ENCODE results near the gene CCDC146.
"Not testable (repeated sequence)": the region's sequence is repeated elsewhere in the genome, so short reads cannot be mapped to it uniquely, and the experiment has no call there.

Gene CCDC146

DNA sequence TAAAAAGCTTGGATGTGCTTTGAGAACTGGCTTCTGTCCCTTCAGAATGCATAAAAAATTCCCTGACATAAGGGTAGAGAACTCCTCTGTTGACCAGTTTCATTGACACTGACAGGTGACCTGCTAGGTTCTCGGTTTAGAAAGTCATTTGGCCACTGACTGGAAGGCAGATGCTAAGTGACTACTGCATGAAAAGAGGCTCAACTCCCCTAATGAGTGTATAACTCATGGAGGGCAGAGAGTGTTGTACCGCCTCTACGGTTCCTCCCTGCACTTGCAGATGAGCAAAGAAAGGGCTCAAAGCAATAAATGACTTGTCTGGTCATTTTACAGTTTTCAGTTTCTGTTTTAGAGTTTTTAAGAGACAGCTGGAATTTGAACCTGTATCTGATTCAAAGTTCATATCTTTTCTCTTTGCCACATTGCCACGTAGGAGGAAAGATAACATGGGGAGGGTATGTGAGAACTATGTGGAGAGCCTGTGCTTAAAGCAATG is 80.1 kb downstream of the CCDC146 start:
- DNase-seq, result no peak

DNA sequence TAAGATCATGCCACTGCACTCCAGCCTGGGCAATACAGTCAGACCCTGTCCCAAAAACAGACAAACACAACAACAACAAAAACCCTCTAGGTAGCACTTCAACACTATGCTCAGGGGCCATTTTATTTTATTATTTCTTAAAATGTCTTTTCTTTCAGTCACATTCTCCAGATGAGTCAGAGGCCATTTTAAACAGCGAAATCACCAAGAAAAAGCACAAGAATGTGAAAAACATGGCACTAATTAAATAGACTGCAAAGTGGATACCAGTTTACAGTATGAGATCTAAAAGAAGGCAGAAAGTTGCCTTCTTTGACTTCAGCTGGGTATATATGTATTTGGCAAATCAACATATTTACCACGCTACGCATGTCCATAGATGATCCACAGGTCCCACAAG is 83.3 kb downstream of the CCDC146 start:
- no peak for DNase-seq

GRCh38 chr7:77208416-77208815 is 86.0 kb downstream of the CCDC146 start:
- DNase-seq, result no peak

GRCh38 chr7:77209479-77210139 is 87.2 kb downstream of the CCDC146 start:
- DNase-seq, result no peak

- no peak for DNase-seq
Observed at GRCh38 chr7:77216181-77216845, 93.9 kb downstream of the CCDC146 start.

- DNase-seq, result no peak
Observed at GRCh38 chr7:77217474-77218185, 95.2 kb downstream of the CCDC146 start.

DNA sequence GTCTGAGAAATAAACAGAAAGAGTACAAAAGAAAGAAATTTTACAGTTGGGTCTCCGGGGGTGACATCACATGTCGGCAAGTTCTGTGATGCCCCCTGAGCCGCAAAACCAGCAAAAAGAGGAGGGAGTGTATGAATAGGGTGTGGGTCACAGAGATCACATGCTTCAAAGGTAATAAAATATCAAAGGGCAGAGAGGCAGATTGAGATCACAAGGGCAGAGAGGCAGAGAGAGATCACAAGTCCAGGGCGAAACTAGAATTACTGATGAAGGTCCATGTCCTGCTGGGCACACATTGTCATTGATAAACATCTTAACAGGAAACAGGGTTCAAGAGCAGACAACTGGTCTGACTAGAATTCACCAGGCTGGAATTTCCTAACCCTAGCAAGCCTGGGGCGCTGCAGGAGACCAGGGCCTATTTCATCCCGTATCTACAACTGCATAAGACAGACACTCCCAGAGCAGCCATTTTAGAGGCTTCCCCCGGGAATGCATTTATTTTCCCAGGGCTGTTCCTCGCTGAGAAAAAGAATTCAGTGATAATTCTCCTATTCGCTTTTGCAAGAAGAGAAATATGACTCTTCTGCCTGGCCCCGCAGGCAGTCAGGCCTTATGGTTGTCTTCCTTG is 97.4 kb downstream of the CCDC146 start:
- DNase-seq, result not testable (repeated sequence)

GRCh38 chr7:77222065-77222464 is 99.7 kb downstream of the CCDC146 start:
- DNase-seq, result no peak

DNA sequence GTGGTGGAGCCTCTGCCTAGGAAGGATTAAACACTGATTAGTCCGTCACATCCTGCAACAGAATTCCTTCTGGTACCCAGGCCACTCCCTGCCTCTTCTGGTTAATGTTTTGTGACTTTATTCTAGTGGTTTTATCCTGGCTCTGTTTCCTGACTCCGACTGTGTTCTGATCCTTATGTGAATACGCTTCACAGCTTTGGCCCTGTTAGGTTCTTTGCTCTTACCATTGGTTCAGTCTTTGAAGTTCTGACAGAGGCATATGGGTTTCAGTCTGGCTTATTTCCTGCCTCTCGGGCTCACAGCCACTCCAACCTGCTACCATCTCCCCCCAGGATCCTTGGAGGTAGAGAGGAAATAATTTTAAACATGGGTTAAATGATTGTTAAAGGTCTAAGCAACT is 100.4 kb downstream of the CCDC146 start:
- no peak for DNase-seq

- DNase-seq, result no peak
Observed at GRCh38 chr7:77223261-77223660, 100.8 kb downstream of the CCDC146 start.

GRCh38 chr7:77226357-77226839 is 104.0 kb downstream of the CCDC146 start:
- no peak for DNase-seq

GRCh38 chr7:77228795-77229194 is 106.4 kb downstream of the CCDC146 start:
- not testable (repeated sequence) for DNase-seq

GRCh38 chr7:77232467-77232866 is 110.1 kb downstream of the CCDC146 start:
- DNase-seq, result no peak

DNA sequence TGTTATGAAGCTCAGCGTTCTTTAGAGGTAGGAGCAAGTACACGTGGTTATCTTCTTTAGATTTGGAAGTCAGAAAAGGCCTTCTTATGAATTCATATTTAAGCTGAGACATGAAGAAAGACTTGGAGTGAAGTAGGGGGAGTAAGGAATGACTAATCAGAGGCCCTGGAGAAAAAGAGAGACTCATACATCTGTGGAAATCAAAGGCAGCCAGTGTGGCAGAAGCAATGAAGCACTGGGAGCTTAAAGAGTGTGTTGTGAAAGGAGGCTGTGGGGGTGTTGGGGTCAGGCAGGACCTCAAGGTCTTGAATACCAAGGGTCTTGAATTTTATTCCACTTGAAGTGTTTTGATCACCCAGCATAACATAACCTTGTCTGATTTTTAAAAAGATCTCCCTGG is 112.9 kb downstream of the CCDC146 start:
- DNase-seq, result no peak

GRCh38 chr7:77238703-77239136 is 116.3 kb downstream of the CCDC146 start:
- DNase-seq, result peak; percentile 22 to 42

- DNase-seq, result peak in 1 of 2 donors; percentile 15
Observed at GRCh38 chr7:77239471-77239870, 117.1 kb downstream of the CCDC146 start.

DNA sequence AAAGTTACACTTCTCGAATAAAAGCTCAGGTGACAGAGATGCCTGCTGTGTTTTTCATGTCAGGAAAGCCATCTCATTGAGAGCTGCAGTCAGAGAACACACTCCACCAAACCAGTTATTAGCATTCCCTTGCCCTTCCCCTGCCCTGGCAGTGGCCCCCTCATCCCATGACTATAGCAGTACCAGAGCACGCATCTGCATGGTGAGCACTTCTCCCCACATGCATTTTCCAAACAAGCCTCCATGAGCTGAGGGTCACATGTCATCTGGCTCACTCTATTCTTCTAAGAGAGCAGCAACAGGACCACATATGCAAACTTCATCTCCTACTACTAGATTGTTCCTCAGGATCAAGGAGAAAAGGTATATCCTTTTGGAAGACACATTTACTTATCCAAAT is 119.7 kb downstream of the CCDC146 start:
- no peak for DNase-seq

GRCh38 chr7:77242554-77242953 is 120.1 kb downstream of the CCDC146 start:
- no peak for DNase-seq

GRCh38 chr7:77244222-77244934 is 122.0 kb downstream of the CCDC146 start:
- no peak for DNase-seq

DNA sequence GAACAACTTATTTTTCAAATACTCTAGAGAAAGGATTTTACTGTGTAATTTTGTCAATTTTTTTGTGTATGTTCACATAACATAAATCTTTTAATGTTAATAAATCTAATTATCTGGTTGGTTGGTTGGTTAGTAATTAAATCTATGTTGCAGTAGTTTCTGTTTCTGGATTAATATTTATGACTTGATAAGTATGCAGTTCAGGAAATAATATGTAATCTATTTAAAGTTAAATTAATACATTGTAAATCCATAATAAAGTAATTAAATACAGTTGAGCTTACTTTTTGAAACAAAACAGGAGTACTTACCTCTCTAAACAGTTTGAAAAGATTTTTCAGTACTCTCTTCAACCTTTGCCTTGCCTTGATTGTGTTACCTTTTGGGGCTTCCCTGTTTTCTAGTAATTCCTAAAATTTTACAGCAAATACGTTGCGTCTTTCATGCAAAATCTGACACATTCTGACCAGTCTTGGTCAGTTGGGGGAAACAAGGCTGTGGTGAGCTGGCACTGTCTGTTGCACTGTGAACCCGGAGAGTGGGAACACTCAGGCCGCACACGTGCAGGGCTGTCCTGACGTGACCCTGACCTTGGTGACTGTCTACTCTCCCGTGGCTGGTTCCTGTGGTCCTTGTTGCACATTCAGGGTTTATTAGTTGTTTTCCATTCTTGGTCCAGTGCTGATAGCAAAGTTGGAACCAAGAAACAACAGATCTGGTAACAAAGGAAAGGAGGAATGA is 122.8 kb downstream of the CCDC146 start:
- no peak for DNase-seq

GRCh38 chr7:77246026-77246640 is 123.7 kb downstream of the CCDC146 start:
- no peak for DNase-seq

Measured in CD4-positive, alpha-beta T cell treated with Interferon alpha-2 for 1 hour (primary cell).